A549 (cell line): ENCODE measurements around the gene MINDY4. TPM values are rescaled to one million over a fixed set of nuclear protein-coding genes. Genes with fewer than 3 reads are reported as not detected.

Experiments
- ATAC-seq, 2 experiments: fragments of 200-7000 bp in 1 of 2; fragments of >200 bp in 1 of 2; cut with Nextera tagmentation in 1 of 2; cut with Tn5 transposase in 1 of 2; 3 replicates each; pipeline versions ENCODE4 v1.8.0 to v1.9.1; 2018 to 2020; ENCODE audit warnings: mild to moderate bottlenecking in 1 of 2, moderate library complexity in 1 of 2
- CTCF ChIA-PET: fragments of 300-600 bp; sonication (Branson Sonifier 250); formaldehyde crosslinking; extraction: SDS; loops from one replicate; lab custom pipeline; 2021; ENCODE audit warnings: antibody characterized with exemption, inconsistent platforms; lab: Yijun Ruan, JAX
- POLR2A ChIA-PET: fragments of 350-600 bp; formaldehyde crosslinking; extraction: SDS; loops from one replicate; lab custom pipeline; 2021; ENCODE audit warnings: antibody characterized with exemption, inconsistent platforms; lab: Yijun Ruan, JAX
- DNase-seq, 2 experiments: peaks; one replicate each; pipeline versions ENCODE4 v3.0.0 to v3.0.0-alpha.2; 2011 to 2016; ENCODE audit warnings: low read depth in 1 of 2, low spot score in 1 of 2
- FAIRE-seq: peaks from 2 replicates; lab custom pipeline; 2011; peaks lifted over from hg19 to GRCh38; lab: Jason Lieb, UNC
- H3K27ac ChIP-seq, 2 experiments: fragments of >200 bp; sonication (Bioruptor Twin); formaldehyde crosslinking; 3 replicates each; pipeline ENCODE4 v1.5.1; 2016 to 2017
- H3K4me1 ChIP-seq: fragments of >200 bp; sonication (Bioruptor Twin); formaldehyde crosslinking; 3 replicates; pipeline ENCODE4 v1.6.1; 2016
- H3K4me2 ChIP-seq: fragments of >200 bp; sonication (Bioruptor Twin); formaldehyde crosslinking; 3 replicates; pipeline ENCODE4 v1.6.1; 2016
- H3K4me3 ChIP-seq: fragments of >200 bp; sonication (Bioruptor Twin); formaldehyde crosslinking; 3 replicates; pipeline ENCODE4 v1.5.1; 2016
- H3K9me3 ChIP-seq: fragments of >200 bp; sonication (Bioruptor Twin); formaldehyde crosslinking; 3 replicates; pipeline ENCODE4 v1.6.1; 2016
- CBX2 ChIP-seq: fragments of 200-600 bp; sonication (generic); IDR thresholded peaks from 2 replicates; pipeline ENCODE4 v1.6.1; 2016; ENCODE audit warnings: low read depth, mild to moderate bottlenecking, borderline replicate concordance
- CEBPB ChIP-seq, 2 experiments: fragments of >200 bp in 1 of 2; sonication (Bioruptor Twin) in 1 of 2; formaldehyde crosslinking in 1 of 2; IDR thresholded peaks; 2 replicates each; pipeline ENCODE4 v1.6.1; 2012 to 2016
- CTCF ChIP-seq: fragments of >200 bp; sonication (Bioruptor Twin); formaldehyde crosslinking; IDR thresholded peaks from 3 replicates; pipeline ENCODE4 v1.5.1; 2016
- E2F6 ChIP-seq: IDR thresholded peaks from 2 replicates; pipeline ENCODE4 v1.6.1; 2012; ENCODE audit warnings: low read depth, borderline replicate concordance
- HOXA7 ChIP-seq: fragments of 250-450 bp; sonication (Bioruptor Pico); IDR thresholded peaks from 2 replicates; pipeline ENCODE4 v1.5.0; 2020; ENCODE audit warnings: mild to moderate bottlenecking, moderate library complexity
- HOXB13 ChIP-seq: fragments of 250-450 bp; sonication (Bioruptor Pico); IDR thresholded peaks from 2 replicates; pipeline ENCODE4 v1.5.0; 2020; ENCODE audit warnings: low read depth, mild to moderate bottlenecking, moderate library complexity
- KDM1A ChIP-seq: fragments of 200-600 bp; sonication (generic); IDR thresholded peaks from 2 replicates; pipeline ENCODE4 v1.6.1; 2016; ENCODE audit warnings: low read depth, mild to moderate bottlenecking
- MAFK ChIP-seq: fragments of 450-650 bp; IDR thresholded peaks from 2 replicates; pipeline ENCODE4 v1.6.1; 2014; ENCODE audit not compliant: partially characterized antibody
- MYC ChIP-seq: IDR thresholded peaks from 2 replicates; pipeline ENCODE4 v1.6.1; 2012; ENCODE audit warnings: mild to moderate bottlenecking, inconsistent platforms, low read length, improper control_type of control experiment, borderline replicate concordance
- NR3C1 ChIP-seq: fragments of >200 bp; sonication (Bioruptor Twin); formaldehyde crosslinking; IDR thresholded peaks from 3 replicates; pipeline ENCODE4 v1.6.1; 2017
- PBX3 ChIP-seq: IDR thresholded peaks from 2 replicates; pipeline ENCODE4 v1.6.1; 2012
- POLR2AphosphoS2 ChIP-seq: conservative IDR thresholded peaks from 2 replicates; pipeline ENCODE4 v1.6.1; 2012; ENCODE audit warnings: low read length, improper control_type of control experiment, inconsistent platforms
- RAD21 ChIP-seq, 2 experiments: fragments of >200 bp in 1 of 2; sonication (Bioruptor Twin) in 1 of 2; formaldehyde crosslinking in 1 of 2; IDR thresholded peaks in 1 of 2; conservative IDR thresholded peaks in 1 of 2; 2 replicates in 1 of 2; 3 replicates in 1 of 2; pipeline ENCODE4 v1.6.1; 2012 to 2018; ENCODE audit warnings: inconsistent platforms in 1 of 2
- REST ChIP-seq: fragments of 200-600 bp; sonication (generic); IDR thresholded peaks from 2 replicates; pipeline ENCODE4 v1.6.1; 2016; ENCODE audit warnings: antibody characterized with exemption, mild to moderate bottlenecking, moderate library complexity
- ZC3H11A ChIP-seq: fragments of 450-650 bp; IDR thresholded peaks from 2 replicates; pipeline ENCODE4 v1.6.1; 2014; ENCODE audit warnings: antibody characterized with exemption, mild to moderate bottlenecking
- ZFP36 ChIP-seq: fragments of 450-650 bp; IDR thresholded peaks from 2 replicates; pipeline ENCODE4 v1.6.1; 2014; ENCODE audit warnings: borderline replicate concordance; ENCODE audit not compliant: partially characterized antibody
- ZSCAN20 ChIP-seq: fragments of 250-450 bp; sonication (Bioruptor Pico); IDR thresholded peaks from 2 replicates; pipeline ENCODE4 v1.8.0; 2022; ENCODE audit warnings: mild to moderate bottlenecking, moderate library complexity
- WGBS: methylation state at CpG from one replicate; pipeline ENCODE4 v1.1.6; 2017; ENCODE audit errors: missing lambda C conversion rate; 5-methylcytosine and 5-hydroxymethylcytosine counted together
- polyA plus RNA-seq, 4 experiments: library from polyadenylated mRNA; depleted of rRNA in 3 of 4; stranded (reverse); fragments of >200 nt; fragmentation: RNase III in 1 of 4; extraction: RNeasy Plus Mini Kit Qiagen cat#74134 plus additional on column Dnase treatment in 1 of 4; gene quantifications; 2 replicates in 3 of 4; 3 replicates in 1 of 4; pipeline ENCODE4 v1.2.3, GENCODE V29; 2011 to 2017

MINDY4 gene
- polyA plus RNA-seq, 2 of the 4 experiments (the other 2 are of a cell fraction): 1.8 to 3.6 TPM

GRCh38 chr7:30829471-30829870 is 58.3 kb downstream of the MINDY4 start:
- no peak overlapping the region for H3K4me3 ChIP-seq
- ChIA-PET CTCF (interaction anchor here (1.0 kb wide), 1 partner anchor 28 kb away, joined by 3 read pairs; no protein-coding TSS in a partner anchor), POLR2A (no interaction called here)
- DNase-seq (no peak), ATAC-seq (no peak), FAIRE-seq (no peak)
- H3K4me2 ChIP-seq: no peak overlapping the region
- peaks cover 17% of the 10 kb centered on the region for H3K9me3 ChIP-seq
- TF ChIP-seq HOXA7 (no peak), E2F6 (no peak), RAD21 (conservative IDR thresholded peaks at IDR 0.05 in 1 of 2, IDR thresholded peaks at IDR 0.05 in 1 of 2) (no peak), CEBPB (IDR thresholded peaks at IDR 0.05) (no peak), HOXB13 (CRISPR knock-in tag) (no peak), CBX2 (no peak), PBX3 (no peak), MYC (no peak)
- WGBS: 88% methylated on average over 2 of the region's 2 CpGs
- H3K4me1 ChIP-seq: no peaks in the 10 kb centered on the region
- no peak overlapping the region for H3K27ac ChIP-seq

- no peaks in the 10 kb centered on the region for H3K4me1 ChIP-seq
- H3K27ac ChIP-seq: no peak overlapping the region
- ATAC-seq: no peak
- TF ChIP-seq ZC3H11A (no peak), MAFK (no peak), HOXB13 (CRISPR knock-in tag) (no peak), POLR2AphosphoS2 (no peak), CTCF (no peak), CBX2 (no peak), REST (no peak), NR3C1 (no peak), ZSCAN20 (CRISPR knock-in tag) (no peak), E2F6 (no peak), KDM1A (no peak), ZFP36 (no peak)
- no peak for DNase-seq
- H3K4me2 ChIP-seq: no peak overlapping the region
- 44% methylated on average over 2 of the region's 2 CpGs for WGBS
- CTCF ChIA-PET: no interaction called here
- POLR2A ChIA-PET: no interaction called here
- FAIRE-seq: no peak
- peaks cover 17% of the 10 kb centered on the region for H3K9me3 ChIP-seq
- no peak overlapping the region for H3K4me3 ChIP-seq
Observed at GRCh38 chr7:30831227-30831626, 60.0 kb downstream of the MINDY4 start.
